Measurements from ENCODE around the gene EMX2. TPM values are rescaled to one million over a fixed set of nuclear protein-coding genes. Genes with fewer than 3 reads are reported as not detected.

EMX2 gene
- total RNA-seq, 1 donor from 2014 or later = not detected

- Mint-ChIP-seq H3K27me3 (ENCODE audit: unreplicated experiment) (peaks cover 25% of the 10 kb centered on the region), H3K27ac (ENCODE audit: unreplicated experiment) (no peak overlapping the region), H3K4me1 (ENCODE audit: unreplicated experiment) (peaks cover 20% of the 10 kb centered on the region), H3K4me3 (ENCODE audit: unreplicated experiment) (no peak overlapping the region), H3K9me3 (ENCODE audit: unreplicated experiment) (no peaks in the 10 kb centered on the region), H3K36me3 (ENCODE audit: low read depth, unreplicated experiment) (peaks cover 2% of the 10 kb centered on the region)
- DNase-seq (ENCODE audit: low spot score) = peak; percentile 66
- peak; percentile 81 for TF ChIP-seq CTCF (IDR thresholded peaks at IDR 0.05; ENCODE audit: unreplicated experiment)
Observed at GRCh38 chr10:117537436-117537903, 5.1 kb upstream of the EMX2 start.

DNA sequence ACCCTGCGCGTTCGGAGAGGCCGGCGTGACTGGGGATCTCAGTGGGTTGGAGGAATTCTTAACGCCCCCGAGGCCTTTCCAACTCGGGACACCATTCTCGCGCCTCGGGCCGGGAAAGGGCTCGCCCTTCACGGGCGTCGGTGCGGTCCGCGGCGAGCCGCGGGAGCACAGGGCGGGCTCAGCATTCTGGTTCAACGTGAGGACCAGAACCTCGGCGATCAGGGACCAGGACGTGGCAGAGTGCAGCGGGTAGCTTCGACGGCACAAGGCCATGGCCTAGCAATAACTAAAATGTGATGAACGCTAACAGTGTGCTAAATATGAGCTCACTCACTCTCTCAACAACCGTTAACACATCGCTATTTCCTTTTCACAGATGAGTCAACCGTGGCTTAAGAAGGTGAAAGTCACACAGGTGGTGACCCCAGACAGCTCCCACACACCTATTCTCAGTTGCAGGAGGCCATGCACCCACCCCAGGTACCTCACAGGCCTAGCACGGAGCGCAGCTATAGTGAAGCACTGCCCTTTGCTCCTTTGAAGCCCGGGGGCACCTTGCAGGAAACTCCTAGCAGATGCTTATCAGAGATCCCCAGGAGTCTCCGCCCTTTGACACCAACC, 4.5 kb upstream of the EMX2 start:
- Mint-ChIP-seq H3K9me3 (ENCODE audit: unreplicated experiment) (no peaks in the 10 kb centered on the region), H3K27me3 (ENCODE audit: unreplicated experiment) (peaks cover 25% of the 10 kb centered on the region), H3K4me3 (ENCODE audit: unreplicated experiment) (no peak overlapping the region), H3K36me3 (ENCODE audit: low read depth, unreplicated experiment) (peaks cover 2% of the 10 kb centered on the region), H3K4me1 (ENCODE audit: unreplicated experiment) (peaks cover 21% of the 10 kb centered on the region), H3K27ac (ENCODE audit: unreplicated experiment) (no peak overlapping the region)
- no peak for DNase-seq (ENCODE audit: low spot score)
- no peak for TF ChIP-seq CTCF (IDR thresholded peaks at IDR 0.05; ENCODE audit: unreplicated experiment)

- no peak for TF ChIP-seq CTCF (IDR thresholded peaks at IDR 0.05; ENCODE audit: unreplicated experiment)
- peaks cover 2% of the 10 kb centered on the region for H3K36me3 Mint-ChIP-seq (ENCODE audit: low read depth, unreplicated experiment)
- no peaks in the 10 kb centered on the region for H3K9me3 Mint-ChIP-seq (ENCODE audit: unreplicated experiment)
- H3K4me1 Mint-ChIP-seq (ENCODE audit: unreplicated experiment) = peaks cover 19% of the 10 kb centered on the region
- peaks cover 25% of the 10 kb centered on the region for H3K27me3 Mint-ChIP-seq (ENCODE audit: unreplicated experiment)
- H3K27ac Mint-ChIP-seq (ENCODE audit: unreplicated experiment) = no peak overlapping the region
- no peak overlapping the region for H3K4me3 Mint-ChIP-seq (ENCODE audit: unreplicated experiment)
- no peak for DNase-seq (ENCODE audit: low spot score)
Observed at GRCh38 chr10:117539361-117539773, 3.2 kb upstream of the EMX2 start.

DNA sequence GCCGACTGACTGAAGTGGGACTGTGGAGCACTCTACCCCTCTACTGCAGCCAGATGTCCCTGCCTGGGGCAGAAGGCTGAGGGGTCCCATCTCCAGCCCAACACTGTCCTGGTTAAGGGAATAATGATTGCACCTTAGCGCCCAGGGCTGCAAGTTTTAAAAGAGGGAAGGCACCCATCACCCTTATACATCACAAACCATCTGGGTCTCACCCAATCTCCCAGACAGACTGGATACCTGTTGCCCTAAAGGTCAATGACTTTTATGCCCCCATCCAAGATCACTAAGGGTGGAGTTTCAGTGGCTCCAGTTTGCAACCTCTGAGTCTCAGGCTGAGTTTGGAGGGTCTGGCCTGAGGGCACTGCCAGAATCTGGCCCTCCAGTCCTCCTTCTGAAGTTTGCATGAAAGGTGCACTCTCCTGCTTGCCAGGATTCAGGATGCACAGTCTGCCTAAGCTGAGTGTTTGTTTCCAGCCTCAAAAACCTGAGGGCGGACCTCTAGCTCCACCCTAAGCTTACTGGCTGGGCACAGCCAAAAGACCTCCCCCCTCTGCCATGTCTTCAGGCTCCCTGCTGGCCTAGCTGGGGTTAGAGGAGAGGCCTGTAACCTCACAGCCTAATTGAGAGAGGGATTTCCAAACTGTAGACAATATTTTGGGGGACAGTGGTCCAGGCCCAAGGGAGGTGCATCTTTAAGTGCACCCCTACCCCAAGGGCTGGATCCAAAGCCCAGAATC, 2.5 kb upstream of the EMX2 start:
- H3K4me3 Mint-ChIP-seq (ENCODE audit: unreplicated experiment) = no peak overlapping the region
- DNase-seq (ENCODE audit: low spot score) = no peak
- peaks cover 24% of the 10 kb centered on the region for H3K4me1 Mint-ChIP-seq (ENCODE audit: unreplicated experiment)
- no peak for TF ChIP-seq CTCF (IDR thresholded peaks at IDR 0.05; ENCODE audit: unreplicated experiment)
- no peaks in the 10 kb centered on the region for H3K9me3 Mint-ChIP-seq (ENCODE audit: unreplicated experiment)
- H3K27ac Mint-ChIP-seq (ENCODE audit: unreplicated experiment) = no peak overlapping the region
- H3K36me3 Mint-ChIP-seq (ENCODE audit: low read depth, unreplicated experiment) = peaks cover 2% of the 10 kb centered on the region
- peaks cover 28% of the 10 kb centered on the region for H3K27me3 Mint-ChIP-seq (ENCODE audit: unreplicated experiment)
